H1 (cell line): Measurements from ENCODE around the gene CAMKK1. TPM values are rescaled to one million over a fixed set of nuclear protein-coding genes. Genes with fewer than 3 reads are reported as not detected.

Experiments used
- CTCF ChIA-PET: fragments of 300-600 bp; sonication (Branson Sonifier 250); formaldehyde crosslinking; loops from one replicate; lab custom pipeline; 2021; ENCODE audit not compliant: partially characterized antibody; lab: Charles Lee
- POLR2A ChIA-PET: fragments of 300-600 bp; sonication (Branson Sonifier 250); formaldehyde crosslinking; loops from one replicate; lab custom pipeline; 2021; ENCODE audit warnings: inconsistent platforms; ENCODE audit not compliant: partially characterized antibody; lab: Charles Lee
- DNase-seq, 2 experiments: peaks; one replicate each; pipeline versions ENCODE4 v3.0.0 to v3.0.0-alpha.2; 2010 to 2022; ENCODE audit warnings: low spot score in 2 of 2, low read depth in 1 of 2, mixed read lengths in 1 of 2
- FAIRE-seq: peaks from 2 replicates; lab custom pipeline; 2011; peaks lifted over from hg19 to GRCh38; lab: Jason Lieb, UNC
- H2AFZ ChIP-seq: 2 replicates; pipeline ENCODE4 v1.8.1; 2012; ENCODE audit warnings: low read length, inconsistent platforms
- H2AK5ac ChIP-seq: 2 replicates; pipeline ENCODE4 v1.6.1; 2013; ENCODE audit warnings: low read depth, low read length
- H2BK120ac ChIP-seq: replicated peaks from 2 replicates; pipeline ENCODE3; 2013; ENCODE audit warnings: low read depth, low read length, inconsistent platforms
- H2BK12ac ChIP-seq: 2 replicates; pipeline ENCODE4 v1.6.1; 2013; ENCODE audit warnings: low read depth, low read length
- H2BK15ac ChIP-seq: 2 replicates; pipeline ENCODE4 v1.6.1; 2013; ENCODE audit warnings: low read length
- H2BK20ac ChIP-seq: 2 replicates; pipeline ENCODE4 v1.6.1; 2013; ENCODE audit warnings: low read length
- H2BK5ac ChIP-seq: 2 replicates; pipeline ENCODE4 v1.6.1; 2013; ENCODE audit warnings: low read depth, low read length
- H3K14ac ChIP-seq: 2 replicates; pipeline ENCODE4 v1.6.1; 2013; ENCODE audit warnings: inconsistent platforms; ENCODE audit not compliant: insufficient read length
- H3K18ac ChIP-seq: 2 replicates; pipeline ENCODE4 v1.6.1; 2013; ENCODE audit warnings: low read length; ENCODE audit errors: extremely low read depth
- H3K23ac ChIP-seq: 2 replicates; pipeline ENCODE4 v1.6.1; 2013; ENCODE audit warnings: inconsistent platforms; ENCODE audit not compliant: insufficient read length
- H3K23me2 ChIP-seq: 2 replicates; pipeline ENCODE4 v1.6.1; 2013; ENCODE audit warnings: low read depth, low read length
- H3K27ac ChIP-seq: 2 replicates; pipeline ENCODE4 v1.6.1; 2011; ENCODE audit warnings: low read depth, low read length, inconsistent platforms
- H3K27me3 ChIP-seq, 4 experiments: replicated peaks in 1 of 4; 1 replicate in 1 of 4; 2 replicates in 3 of 4; pipeline versions ENCODE4 v1.6.1 to v1.8.1; 2011 to 2013; ENCODE audit warnings: low read length in 3 of 4, mild to moderate bottlenecking in 3 of 4, inconsistent platforms in 2 of 4, mixed read lengths in 2 of 4, moderate library complexity in 1 of 4; ENCODE audit not compliant: control insufficient read depth in 3 of 4, insufficient read depth in 3 of 4; ENCODE audit errors: extremely low read depth in 1 of 4
- H3K36me3 ChIP-seq, 4 experiments: 2 replicates each; pipeline versions ENCODE4 v1.6.1 to v1.8.1; 2011 to 2013; ENCODE audit warnings: mild to moderate bottlenecking in 4 of 4, low read length in 3 of 4, moderate library complexity in 2 of 4, control low read depth in 1 of 4, inconsistent platforms in 1 of 4; ENCODE audit not compliant: insufficient read depth in 4 of 4, control insufficient read depth in 2 of 4
- H3K4ac ChIP-seq: replicated peaks from 2 replicates; pipeline ENCODE3; 2013; ENCODE audit warnings: low read length, low read depth, mixed read lengths, inconsistent platforms; ENCODE audit not compliant: insufficient read length
- H3K4me1 ChIP-seq, 4 experiments: replicated peaks in 1 of 4; 1 replicate in 1 of 4; 2 replicates in 3 of 4; pipeline versions ENCODE4 v1.6.1 to v1.8.1; 2011 to 2013; ENCODE audit warnings: low read length in 3 of 4, inconsistent platforms in 2 of 4, mixed read lengths in 1 of 4; ENCODE audit not compliant: insufficient read depth in 4 of 4, control insufficient read depth in 3 of 4
- H3K4me2 ChIP-seq, 2 experiments: 2 replicates each; pipeline versions ENCODE4 v1.6.1 to v1.8.1; 2011 to 2013; ENCODE audit warnings: low read depth in 2 of 2, low read length in 2 of 2, control low read depth in 1 of 2, inconsistent platforms in 1 of 2, mild to moderate bottlenecking in 1 of 2; ENCODE audit not compliant: insufficient read depth in 1 of 2
- H3K4me3 ChIP-seq, 4 experiments: fragments of 200-600, 300-600 bp in 1 of 4; sonication (generic), shearing (Covaris generic), sonication (Bioruptor Twin) in 1 of 4; 2 replicates each; pipeline versions ENCODE4 v1.5.1 to v1.8.1; 2011 to 2016; ENCODE audit warnings: low read length in 4 of 4, low read depth in 3 of 4, control low read depth in 2 of 4, inconsistent platforms in 2 of 4, mild to moderate bottlenecking in 2 of 4, mixed read lengths in 1 of 4, moderate library complexity in 1 of 4; ENCODE audit not compliant: insufficient read depth in 2 of 4; ENCODE audit errors: extremely low read depth in 1 of 4
- H3K56ac ChIP-seq: replicated peaks from 2 replicates; pipeline ENCODE3; 2013; ENCODE audit warnings: low read depth, mild to moderate bottlenecking, mixed read lengths, low read length, inconsistent platforms; ENCODE audit not compliant: insufficient read length
- H3K79me1 ChIP-seq: 2 replicates; pipeline ENCODE4 v1.6.1; 2013; ENCODE audit warnings: low read depth, low read length, control low read depth
- H3K79me2 ChIP-seq, 2 experiments: 2 replicates each; pipeline versions ENCODE4 v1.6.1 to v1.8.1; 2012 to 2013; ENCODE audit warnings: low read length in 2 of 2, mild to moderate bottlenecking in 2 of 2, inconsistent platforms in 1 of 2; ENCODE audit not compliant: insufficient read depth in 2 of 2, control insufficient read depth in 1 of 2
- H3K9ac ChIP-seq, 4 experiments: replicated peaks in 1 of 4; 1 replicate in 1 of 4; 2 replicates in 3 of 4; pipeline versions ENCODE4 v1.6.1 to v1.8.1; 2011 to 2013; ENCODE audit warnings: low read depth in 3 of 4, low read length in 3 of 4, control low read depth in 2 of 4, mild to moderate bottlenecking in 2 of 4, moderate library complexity in 2 of 4, inconsistent platforms in 1 of 4; ENCODE audit errors: extremely low read depth in 1 of 4
- H3K9me3 ChIP-seq, 2 experiments: 2 replicates each; pipeline versions ENCODE4 v1.6.1 to v1.8.1; 2012 to 2013; ENCODE audit warnings: mild to moderate bottlenecking in 2 of 2, moderate library complexity in 2 of 2, control low read depth in 1 of 2, inconsistent platforms in 1 of 2, low read depth in 1 of 2, low read length in 1 of 2, mixed read lengths in 1 of 2; ENCODE audit not compliant: insufficient read depth in 2 of 2
- H4K20me1 ChIP-seq, 2 experiments: replicated peaks in 1 of 2; 2 replicates each; pipeline versions ENCODE3 to v1.8.1; 2011 to 2013; ENCODE audit warnings: inconsistent platforms in 2 of 2, low read length in 2 of 2, mild to moderate bottlenecking in 1 of 2; ENCODE audit not compliant: insufficient read depth in 2 of 2, control insufficient read depth in 1 of 2
- H4K5ac ChIP-seq: 2 replicates; pipeline ENCODE4 v1.6.1; 2013; ENCODE audit warnings: low read length, low read depth, mixed read lengths, inconsistent platforms; ENCODE audit not compliant: insufficient read length
- H4K8ac ChIP-seq: 2 replicates; pipeline ENCODE4 v1.8.0; 2013; ENCODE audit warnings: mild to moderate bottlenecking, moderate library complexity, low read length, inconsistent platforms; ENCODE audit not compliant: insufficient read depth; ENCODE audit errors: extremely low read depth
- H4K91ac ChIP-seq: replicated peaks from 2 replicates; pipeline ENCODE3; 2013; ENCODE audit warnings: low read length, mixed read lengths, inconsistent platforms; ENCODE audit not compliant: insufficient read length
- BRCA1 ChIP-seq: IDR thresholded peaks from 2 replicates; pipeline ENCODE4 v1.6.1; 2012; ENCODE audit warnings: low read depth, low read length, improper control_type of control experiment
- CBX8 ChIP-seq: fragments of 300-800, 300-1000 bp; sonication (generic); IDR thresholded peaks from 2 replicates; pipeline ENCODE4 v1.7.1; 2016; ENCODE audit warnings: low read depth, low read length, borderline replicate concordance
- CTBP2 ChIP-seq: IDR thresholded peaks from 2 replicates; pipeline ENCODE4 v1.7.0; 2011; ENCODE audit warnings: borderline replicate concordance, mild to moderate bottlenecking, moderate library complexity, mixed read lengths, low read length; ENCODE audit not compliant: insufficient read depth, insufficient read length
- HDAC6 ChIP-seq: IDR thresholded peaks from one replicate; pipeline ENCODE4 v1.7.1; 2012; ENCODE audit warnings: low read depth, mild to moderate bottlenecking, inconsistent platforms, low read length, moderate library complexity
- JUN ChIP-seq: IDR thresholded peaks from 2 replicates; pipeline ENCODE4 v1.6.1; 2011; ENCODE audit warnings: low read depth, mild to moderate bottlenecking, improper control_type of control experiment, low read length
- NANOG ChIP-seq: IDR thresholded peaks from 2 replicates; pipeline ENCODE4 v1.6.1; 2011; ENCODE audit warnings: low read length, low read depth, mild to moderate bottlenecking, inconsistent platforms; ENCODE audit not compliant: insufficient read depth, poor library complexity, severe bottlenecking
- POLR2AphosphoS5 ChIP-seq: IDR thresholded peaks from 2 replicates; pipeline ENCODE4 v1.6.1; 2011; ENCODE audit warnings: low read depth, low read length
- SRF ChIP-seq: IDR thresholded peaks from 2 replicates; pipeline ENCODE4 v1.6.1; 2011; ENCODE audit warnings: mild to moderate bottlenecking, low read depth, low read length, moderate library complexity
- TBP ChIP-seq: IDR thresholded peaks from 2 replicates; pipeline ENCODE4 v1.6.1; 2011; ENCODE audit warnings: low read depth, low read length, improper control_type of control experiment
- WGBS, 2 experiments: shearing (Covaris generic) in 1 of 2; methylation state at CpG; one replicate each; pipeline versions ENCODE4 v1.1.6 to v1.1.7; 2013 to 2015; ENCODE audit warnings: low lambda C conversion rate in 2 of 2, mixed read lengths in 2 of 2, inconsistent platforms in 1 of 2, low coverage in 1 of 2, missing lambda C conversion rate in 1 of 2; ENCODE audit not compliant: insufficient replicate concordance in 2 of 2, insufficient coverage in 1 of 2, insufficient read length in 1 of 2; ENCODE audit errors: extremely low coverage in 1 of 2, missing lambda C conversion rate in 1 of 2; 5-methylcytosine and 5-hydroxymethylcytosine counted together
- polyA plus RNA-seq, 7 experiments: library from polyadenylated mRNA; depleted of rRNA in 3 of 7; stranded (reverse) in 5 of 7; unstranded in 2 of 7; fragments of >200 nt in 5 of 7; fragments of 200-250 nt in 2 of 7; gene quantifications; 1 replicate in 5 of 7; 2 replicates in 1 of 7; 4 replicates in 1 of 7; pipeline versions ENCODE4 v1.2.1 to v1.2.3, GENCODE V29; 2011 to 2013; ENCODE audit warnings: missing spikeins in 2 of 7, mixed read lengths in 2 of 7
- total RNA-seq: library from RNA; stranded (reverse); fragmentation: NEBNext Ultra II Directional; extraction: Animal tissue kit (Norgen Biotek cat#: 25700); gene quantifications from 2 replicates; pipeline ENCODE4 v1.2.1, GENCODE V29; 2021
- TF ChIP-seq, protein P1 (sequence below): IDR thresholded peaks from 2 replicates; pipeline ENCODE4 v1.6.1; 2011; ENCODE audit warnings: low read length, improper control_type of control experiment

Gene CAMKK1
- total and polyA plus RNA-seq, 2 of the 8 experiments (the other 6 are each of a cell fraction or from before 2014, with no cell fraction given): 7.1 to 7.6 TPM

DNA sequence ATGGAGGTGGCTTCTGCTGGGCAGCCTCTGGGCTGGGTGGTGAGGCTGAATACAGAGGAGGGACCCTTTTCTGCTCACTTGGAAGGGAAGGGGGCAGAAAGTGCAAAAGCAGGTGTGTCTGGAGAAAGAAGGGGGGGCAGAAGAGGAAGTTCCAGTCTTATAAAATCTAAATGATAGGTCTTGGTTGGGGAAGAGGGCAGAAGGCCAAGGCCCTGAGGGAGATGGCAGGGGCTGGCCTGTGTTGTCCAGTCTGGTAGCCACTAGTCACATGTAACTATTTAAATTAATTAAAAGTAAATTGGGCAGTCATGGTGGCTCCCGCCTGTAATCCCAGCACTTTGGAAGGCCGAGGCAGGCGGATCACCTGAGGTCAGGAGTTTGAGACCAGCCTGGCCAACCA is 2.5 kb upstream of the CAMKK1 start:
- Histone ChIP-seq H3K27ac (no peak overlapping the region), H2BK15ac (0 out of 2 replicates have a peak overlapping the region, but pooled peaks have one; percentile 61), H3K79me1 (peaks cover 4% of the 10 kb centered on the region; the same call in 1 of the 2 replicates), H2BK5ac (no peak overlapping the region), H4K5ac (no peak overlapping the region), H2BK120ac (no peak overlapping the region), H3K9me3 (no peaks in the 10 kb centered on the region), H3K4ac (no peak overlapping the region), H3K23me2 (peaks cover 15% of the 10 kb centered on the region; the same call in 1 of the 2 replicates), H3K56ac (no peak overlapping the region), H3K14ac (no peak overlapping the region), H2BK12ac (peak overlapping the region; percentile 80; the same call in 1 of the 2 replicates), H4K20me1 (peaks cover 2 to 8% of the 10 kb centered on the region in 2 experiments), H2AFZ (no peak overlapping the region), H3K18ac (no peak overlapping the region), H3K4me1 (peaks cover 6 to 20% (median 15%) of the 10 kb centered on the region in 4 experiments), H3K23ac (no peak overlapping the region), H4K91ac (no peak overlapping the region), H3K4me2 (no peak overlapping the region), H3K9ac (no peak overlapping the region), H3K79me2 (no peaks in the 10 kb centered on the region), H3K36me3 (no peaks in the 10 kb centered on the region), H2AK5ac (no peak overlapping the region), H3K4me3 (no peak overlapping the region), H2BK20ac (no peak overlapping the region), H4K8ac (no peak overlapping the region), H3K27me3 (peaks cover 0 to 6% (median 1%) of the 10 kb centered on the region in 4 experiments; a peak in 3 of 7 replicates)
- TF ChIP-seq, protein P1, sequence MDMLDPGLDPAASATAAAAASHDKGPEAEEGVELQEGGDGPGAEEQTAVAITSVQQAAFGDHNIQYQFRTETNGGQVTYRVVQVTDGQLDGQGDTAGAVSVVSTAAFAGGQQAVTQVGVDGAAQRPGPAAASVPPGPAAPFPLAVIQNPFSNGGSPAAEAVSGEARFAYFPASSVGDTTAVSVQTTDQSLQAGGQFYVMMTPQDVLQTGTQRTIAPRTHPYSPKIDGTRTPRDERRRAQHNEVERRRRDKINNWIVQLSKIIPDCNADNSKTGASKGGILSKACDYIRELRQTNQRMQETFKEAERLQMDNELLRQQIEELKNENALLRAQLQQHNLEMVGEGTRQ: no peak
- TF ChIP-seq BRCA1 (no peak), CBX8 (no peak), HDAC6 (no peak), JUN (no peak), NANOG (no peak), POLR2AphosphoS5 (no peak), CTBP2 (no peak), SRF (no peak), TBP (no peak)
- POLR2A ChIA-PET: interaction anchor here (0.6 to 3.5 kb wide), 2 partner anchors 8 to 66 kb away, joined by 4 to 22 read pairs; no protein-coding TSS in a partner anchor
- 97% methylated on average over 3 of the region's 3 CpGs; no CpG with 5 or more reads in 1 of the 2 experiments for WGBS, 2 experiments
- FAIRE-seq (no peak), DNase-seq (no peak)
- CTCF ChIA-PET: interaction anchor here (0.6 to 3.8 kb wide), 7 partner anchors 9 to 177 kb away, joined by 4 to 17 read pairs (median 6); no protein-coding TSS in a partner anchor
